NCI-H2107 treated with DMSO at 0.1 percent for 48 hours (cell line): ENCODE data around the gene MBOAT1.
"Not testable (repeated sequence)": the region's sequence is repeated elsewhere in the genome, so short reads cannot be mapped to it uniquely, and the experiment has no call there.

ENCODE experiments used
- DNase-seq: peaks from one replicate; lab custom pipeline; 2025; ENCODE audit not compliant: unreplicated experiment; lab: John Stamatoyannopoulos, UW

Gene MBOAT1

GRCh38 chr6:20212392-20213111, at the start of gene MBOAT1:
TSS of gene MBOAT1 (minus strand) at chr6:20212469. CDS start at chr6:20212234, 235 bp downstream.
- DNase-seq = peak; percentile 57

GRCh38 chr6:20261685-20262084, 49.4 kb upstream of the MBOAT1 start:
- no peak for DNase-seq

- DNase-seq = no peak
These were observed 48.1 kb upstream of the MBOAT1 start for GRCh38 chr6:20260360-20260759.

GRCh38 chr6:20259316-20260049, 47.2 kb upstream of the MBOAT1 start:
- DNase-seq = no peak

GRCh38 chr6:20255428-20255827, 43.2 kb upstream of the MBOAT1 start:
- DNase-seq = no peak

GRCh38 chr6:20254295-20254694, 42.0 kb upstream of the MBOAT1 start:
- no peak for DNase-seq

GRCh38 chr6:20253021-20253420, 40.8 kb upstream of the MBOAT1 start:
- no peak for DNase-seq

- no peak for DNase-seq
These were observed 40.0 kb upstream of the MBOAT1 start for GRCh38 chr6:20252311-20252710.

- DNase-seq = no peak
These were observed 39.3 kb upstream of the MBOAT1 start for GRCh38 chr6:20251525-20251924.

- DNase-seq = no peak
These were observed 33.9 kb upstream of the MBOAT1 start for GRCh38 chr6:20246125-20246524.

- not testable (repeated sequence) for DNase-seq
These were observed 32.8 kb upstream of the MBOAT1 start for GRCh38 chr6:20244807-20245681.

- DNase-seq = no peak
These were observed 31.0 kb upstream of the MBOAT1 start for GRCh38 chr6:20243288-20243687.

- no peak for DNase-seq
These were observed 30.1 kb upstream of the MBOAT1 start for GRCh38 chr6:20242397-20242796.

- DNase-seq = no peak
These were observed 28.8 kb upstream of the MBOAT1 start for GRCh38 chr6:20241102-20241501.

- DNase-seq = no peak
These were observed 26.7 kb upstream of the MBOAT1 start for GRCh38 chr6:20238688-20239587.

- DNase-seq = no peak
These were observed 25.6 kb upstream of the MBOAT1 start for GRCh38 chr6:20237677-20238460.

- no peak for DNase-seq
These were observed 24.8 kb upstream of the MBOAT1 start for GRCh38 chr6:20236909-20237600.

GRCh38 chr6:20236344-20236743, 24.1 kb upstream of the MBOAT1 start:
- no peak for DNase-seq

- DNase-seq = no peak
These were observed 22.8 kb upstream of the MBOAT1 start for GRCh38 chr6:20235041-20235440.
